Peyer's patch (tissue), 4 donors: Measurements from ENCODE around the gene JAK1. TPM values are rescaled to one million over a fixed set of nuclear protein-coding genes. Genes with fewer than 3 reads are reported as not detected.

Source experiments
- DNase-seq, 3 donors: peaks; one replicate each; pipeline ENCODE4 v3.0.0-alpha.2; 2017 to 2019
- H3K27ac ChIP-seq, 4 donors: fragments of 200-600 bp; sonication (generic); one replicate each; pipeline ENCODE4 v1.5.1; 2016 to 2019
- H3K27me3 ChIP-seq, 2 donors: fragments of 200-600 bp; sonication (generic); one replicate each; pipeline ENCODE4 v1.5.1; 2019
- H3K36me3 ChIP-seq, 3 donors: fragments of 200-600 bp; sonication (generic); one replicate each; pipeline ENCODE4 v1.5.1; 2016 to 2019
- H3K4me1 ChIP-seq, 4 donors: fragments of 200-600 bp; sonication (generic); one replicate each; pipeline ENCODE4 v1.5.1; 2016 to 2019
- H3K4me3 ChIP-seq, 4 donors: fragments of 200-600 bp; sonication (generic); 1 replicate in 3 of 4; 2 replicates in 1 of 4; pipeline ENCODE4 v1.5.1; 2016 to 2019; ENCODE audit warnings: mild to moderate bottlenecking in 1 of 4
- H3K9me3 ChIP-seq, 4 donors: fragments of 200-600 bp; sonication (generic); one replicate each; pipeline ENCODE4 v1.5.1; 2016 to 2019; ENCODE audit warnings: mild to moderate bottlenecking in 1 of 4
- CTCF ChIP-seq, 6 experiments: fragments of 450-650 bp in 4 of 6; fragments of 200-600 bp in 2 of 6; sonication (generic) in 1 of 6; IDR thresholded peaks; one replicate each; pipeline ENCODE4 v1.5.1; 2017 to 2019; ENCODE audit warnings: antibody characterized with exemption in 6 of 6, mild to moderate bottlenecking in 3 of 6, moderate library complexity in 1 of 6
- POLR2A ChIP-seq, 2 donors: fragments of 450-650 bp; IDR thresholded peaks; one replicate each; pipeline ENCODE4 v1.5.1; 2017; ENCODE audit warnings: antibody characterized with exemption in 2 of 2, mild to moderate bottlenecking in 2 of 2, moderate library complexity in 2 of 2
- small RNA-seq, 2 donors: library from RNA; depleted of rRNA; stranded (forward); fragments of <200 nt; gene quantifications; one replicate each; pipeline ENCODE3, GENCODE V24; 2016
- total RNA-seq, 4 donors: library from RNA; depleted of rRNA; stranded (reverse); fragments of >200 nt; gene quantifications; one replicate each; pipeline ENCODE4 v1.1.0, GENCODE V29; 2016

The JAK1 gene
- total RNA-seq, 4 donors from 2014 or later: 116 to 251 (median 126) TPM

GRCh38 chr1:64798872-64799271 is 167.5 kb downstream of the JAK1 start:
- Histone ChIP-seq H3K4me3 (no peak overlapping the region), H3K36me3 (no peaks in the 10 kb centered on the region), H3K27me3 (no peaks in the 10 kb centered on the region), H3K9me3 (no peaks in the 10 kb centered on the region), H3K4me1 (peaks cover 0 to 5% (median 0%) of the 10 kb centered on the region in 4 donors), H3K27ac (no peak overlapping the region)
- TF ChIP-seq CTCF (IDR thresholded peaks at IDR 0.05): no peak
- no peak for TF ChIP-seq POLR2A (IDR thresholded peaks at IDR 0.05)
- DNase-seq: no peak

GRCh38 chr1:64790832-64791487 is 175.4 kb downstream of the JAK1 start:
- Histone ChIP-seq H3K9me3 (peaks cover 0 to 6% (median 0%) of the 10 kb centered on the region in 4 donors), H3K27me3 (no peaks in the 10 kb centered on the region), H3K36me3 (peaks cover 0 to 15% (median 0%) of the 10 kb centered on the region in 3 donors), H3K4me3 (no peak overlapping the region), H3K4me1 (no peaks in the 10 kb centered on the region), H3K27ac (no peak overlapping the region)
- TF ChIP-seq CTCF (IDR thresholded peaks at IDR 0.05): no peak
- TF ChIP-seq POLR2A (IDR thresholded peaks at IDR 0.05): no peak
- no peak for DNase-seq

Small RNA genes within 50 kb of the gene (small RNA-seq; reads per million reads assigned to genes)
- gene AL606517.2: 0 reads per million in 2 donors

Other genes with a start within 250 kb of the JAK1 start
- gene RAVER2, start 221.5 kb downstream of the JAK1 start, total RNA-seq: 10 to 100 TPM; 26.4 to 51.5 (median 45.0) TPM
- gene AK4, start 181.7 kb upstream of the JAK1 start, total RNA-seq: 10 to 100 TPM in 1 of 4 donors, 1 to 10 TPM in 3; 4.8 to 12.2 (median 6.8) TPM